ENCODE data around the gene KIR2DL1.
"Not testable (repeated sequence)": the region's sequence is repeated elsewhere in the genome, so short reads cannot be mapped to it uniquely, and the experiment has no call there.

DNA sequence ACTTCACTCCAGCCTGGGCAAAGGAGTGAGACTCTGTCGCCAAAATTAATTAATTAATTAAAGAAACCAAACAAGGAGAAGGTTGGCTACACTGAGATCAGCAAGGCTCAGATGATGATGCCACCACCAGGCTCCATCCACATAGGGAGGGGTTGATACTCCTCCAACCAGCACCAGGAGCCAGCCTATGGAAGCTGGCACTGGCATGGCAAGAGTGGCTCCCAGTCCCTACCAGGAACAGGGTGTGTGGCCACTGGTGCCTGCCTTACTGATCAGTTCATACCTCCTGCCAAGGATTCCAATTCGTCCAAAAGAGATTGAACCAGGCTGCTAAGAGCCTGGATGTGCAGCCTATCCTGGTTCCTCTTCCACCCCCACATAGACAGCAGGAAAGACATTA, 3.1 kb downstream of the KIR2DL1 start:
- TF ChIP-seq POLR2AphosphoS5, CTCF, POLR2A, EP300 (IDR thresholded peaks at IDR 0.05): not testable (repeated sequence)
